PC-3 (cell line): ENCODE data around the gene BUD13.

Experiments used
- EZH2 ChIP-seq: fragments of 300-600 bp; sonication (generic); IDR thresholded peaks from one replicate; pipeline ENCODE4 v1.6.1; 2017; ENCODE audit warnings: antibody characterized with exemption, mild to moderate bottlenecking, low read length; ENCODE audit not compliant: unreplicated experiment
- TF ChIP-seq, protein P1 (sequence below): fragments of 300-600 bp; sonication (generic); conservative IDR thresholded peaks from 2 replicates; pipeline ENCODE4 v1.5.1; 2017; ENCODE audit warnings: antibody characterized with exemption, low read depth, mild to moderate bottlenecking, low read length

DNA sequence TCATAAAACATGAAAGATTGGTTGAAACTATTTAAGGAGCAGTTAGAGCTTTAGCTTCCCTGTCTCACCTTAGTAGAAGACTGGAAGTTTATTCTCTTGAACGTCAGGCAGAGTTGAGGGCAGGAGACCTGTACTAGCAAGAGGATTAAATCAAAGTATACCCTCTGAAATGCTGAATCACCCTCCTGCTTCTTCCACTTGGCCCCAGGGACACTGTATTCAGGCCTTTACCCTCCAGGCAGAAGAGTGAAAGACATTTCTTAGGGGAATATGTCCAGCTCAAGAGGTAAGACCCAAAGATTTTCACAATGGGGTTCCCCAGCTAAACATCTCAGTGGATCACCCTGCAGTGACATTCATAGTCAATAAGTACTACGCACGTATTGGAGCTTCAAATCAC, 38.4 kb upstream of the BUD13 start:
- TF ChIP-seq EZH2, result no peak
- TF ChIP-seq, protein P1, sequence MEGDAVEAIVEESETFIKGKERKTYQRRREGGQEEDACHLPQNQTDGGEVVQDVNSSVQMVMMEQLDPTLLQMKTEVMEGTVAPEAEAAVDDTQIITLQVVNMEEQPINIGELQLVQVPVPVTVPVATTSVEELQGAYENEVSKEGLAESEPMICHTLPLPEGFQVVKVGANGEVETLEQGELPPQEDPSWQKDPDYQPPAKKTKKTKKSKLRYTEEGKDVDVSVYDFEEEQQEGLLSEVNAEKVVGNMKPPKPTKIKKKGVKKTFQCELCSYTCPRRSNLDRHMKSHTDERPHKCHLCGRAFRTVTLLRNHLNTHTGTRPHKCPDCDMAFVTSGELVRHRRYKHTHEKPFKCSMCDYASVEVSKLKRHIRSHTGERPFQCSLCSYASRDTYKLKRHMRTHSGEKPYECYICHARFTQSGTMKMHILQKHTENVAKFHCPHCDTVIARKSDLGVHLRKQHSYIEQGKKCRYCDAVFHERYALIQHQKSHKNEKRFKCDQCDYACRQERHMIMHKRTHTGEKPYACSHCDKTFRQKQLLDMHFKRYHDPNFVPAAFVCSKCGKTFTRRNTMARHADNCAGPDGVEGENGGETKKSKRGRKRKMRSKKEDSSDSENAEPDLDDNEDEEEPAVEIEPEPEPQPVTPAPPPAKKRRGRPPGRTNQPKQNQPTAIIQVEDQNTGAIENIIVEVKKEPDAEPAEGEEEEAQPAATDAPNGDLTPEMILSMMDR, result no peak
